Skeletal muscle tissue (tissue), 4 donors: ENCODE measurements around the gene CKLF. TPM values are rescaled to one million over a fixed set of nuclear protein-coding genes. Genes with fewer than 3 reads are reported as not detected.

Source experiments
- H3K27ac ChIP-seq: one replicate; pipeline ENCODE4 v1.7.0; 2013; ENCODE audit warnings: mild to moderate bottlenecking, low read depth, low read length, inconsistent platforms
- H3K27me3 ChIP-seq, 3 donors: one replicate each; pipeline ENCODE4 v1.7.0; 2013; ENCODE audit warnings: low read length in 3 of 3; ENCODE audit not compliant: control insufficient read depth in 3 of 3, insufficient read depth in 3 of 3
- H3K36me3 ChIP-seq, 3 donors: one replicate each; pipeline ENCODE4 v1.7.0; 2013; ENCODE audit warnings: low read length in 3 of 3; ENCODE audit not compliant: control insufficient read depth in 3 of 3, insufficient read depth in 3 of 3
- H3K4me1 ChIP-seq, 3 donors: one replicate each; pipeline ENCODE4 v1.7.0; 2013; ENCODE audit warnings: low read length in 3 of 3, mild to moderate bottlenecking in 3 of 3; ENCODE audit not compliant: control insufficient read depth in 3 of 3, insufficient read depth in 3 of 3
- H3K4me3 ChIP-seq, 3 donors: one replicate each; pipeline ENCODE4 v1.7.0; 2013; ENCODE audit warnings: low read length in 3 of 3
- H3K9ac ChIP-seq, 3 donors: one replicate each; pipeline ENCODE4 v1.7.0; 2013; ENCODE audit warnings: low read length in 3 of 3, mild to moderate bottlenecking in 3 of 3, moderate library complexity in 2 of 3, low read depth in 1 of 3
- H3K9me3 ChIP-seq, 3 donors: one replicate each; pipeline ENCODE4 v1.7.0; 2013; ENCODE audit warnings: low read length in 3 of 3; ENCODE audit not compliant: control insufficient read depth in 3 of 3
- total RNA-seq: library from RNA; depleted of rRNA; stranded (reverse); fragments of >200 nt; gene quantifications from one replicate; pipeline ENCODE4 v1.2.3, GENCODE V29; 2014
- donor health status: Osteomylitis.

Gene CKLF, protein sequence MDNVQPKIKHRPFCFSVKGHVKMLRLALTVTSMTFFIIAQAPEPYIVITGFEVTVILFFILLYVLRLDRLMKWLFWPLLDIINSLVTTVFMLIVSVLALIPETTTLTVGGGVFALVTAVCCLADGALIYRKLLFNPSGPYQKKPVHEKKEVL
- total RNA-seq, result 34.4 TPM

DNA sequence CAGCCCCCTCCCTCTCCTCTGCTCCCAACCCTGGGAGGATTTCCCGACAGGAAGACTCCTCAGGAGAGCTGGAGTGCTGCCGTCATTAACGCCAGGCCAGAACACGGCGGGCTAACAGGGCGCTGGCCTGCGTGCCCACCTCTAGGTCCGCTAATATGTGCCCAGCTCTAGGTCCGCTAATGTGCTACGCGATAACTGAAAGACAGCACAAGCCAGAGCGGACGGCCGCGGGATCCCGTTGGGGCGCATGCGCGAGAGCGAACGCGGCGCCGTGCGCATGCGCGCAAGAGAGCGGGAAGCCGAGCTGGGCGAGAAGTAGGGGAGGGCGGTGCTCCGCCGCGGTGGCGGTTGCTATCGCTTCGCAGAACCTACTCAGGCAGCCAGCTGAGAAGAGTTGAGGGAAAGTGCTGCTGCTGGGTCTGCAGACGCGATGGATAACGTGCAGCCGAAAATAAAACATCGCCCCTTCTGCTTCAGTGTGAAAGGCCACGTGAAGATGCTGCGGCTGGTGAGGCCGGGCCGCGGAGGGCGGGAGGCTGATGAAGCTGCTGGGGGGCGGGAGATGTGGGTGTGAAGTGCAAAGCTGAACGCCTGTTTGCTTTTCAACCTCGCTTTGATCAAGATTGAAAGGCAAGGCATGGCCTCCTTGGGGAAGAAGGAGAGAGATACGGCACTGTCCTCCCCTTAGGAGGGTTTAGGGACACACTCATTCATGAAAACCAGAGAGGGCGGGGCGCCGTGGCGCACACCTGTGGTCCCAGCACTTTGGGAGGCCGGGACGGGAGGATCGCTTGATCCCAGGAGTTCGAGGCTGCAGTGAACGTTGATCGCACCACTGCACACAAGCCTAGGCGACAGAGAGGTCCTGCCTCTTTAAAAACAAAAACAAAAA is at the start of gene CKLF:
Gene CKLF (plus strand): TSS at position 291 of the 892 bp plus-strand sequence. CDS start 140 bp downstream, at position 431.
- Histone ChIP-seq H3K27ac (peak within 1 kb of the TSS; percentile 95), H3K36me3 (peaks cover 1 to 3% (median 2%) of the 10 kb centered on the region in 3 donors), H3K27me3 (no peaks in the 10 kb centered on the region), H3K9ac (peak within 1 kb of the TSS; percentile 95 to 97 (median 97)), H3K4me3 (peak within 1 kb of the TSS; percentile 85 to 98 (median 91)), H3K9me3 (no peaks in the 10 kb centered on the region), H3K4me1 (peaks cover 37 to 46% (median 41%) of the 10 kb centered on the region in 3 donors)

DNA sequence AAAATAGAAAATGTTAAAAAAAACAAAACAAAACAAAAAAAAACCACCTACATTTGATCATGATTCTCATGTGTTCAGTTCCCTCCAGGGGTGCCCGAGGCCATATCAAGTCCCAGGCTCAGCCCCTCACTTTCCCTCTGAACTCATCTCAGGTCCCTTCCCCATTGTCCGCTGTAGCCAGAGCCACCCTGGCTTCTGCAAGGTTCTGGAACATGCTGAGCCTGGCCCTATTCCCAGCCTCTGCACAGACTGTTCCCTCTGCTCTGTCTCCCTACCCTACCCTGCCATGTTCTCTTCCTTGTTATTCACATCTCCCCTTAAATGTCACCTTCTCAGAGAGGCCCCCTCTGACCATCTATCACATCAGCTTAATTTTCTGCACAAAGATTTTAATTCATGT is 49.3 kb upstream of the CKLF start:
- Histone ChIP-seq H3K27me3 (no peaks in the 10 kb centered on the region), H3K4me3 (no peak overlapping the region), H3K36me3 (peaks cover 0 to 4% (median 0%) of the 10 kb centered on the region in 3 donors), H3K9ac (no peak overlapping the region), H3K4me1 (peaks cover 6 to 10% (median 10%) of the 10 kb centered on the region in 3 donors), H3K27ac (no peak overlapping the region), H3K9me3 (no peaks in the 10 kb centered on the region)

DNA sequence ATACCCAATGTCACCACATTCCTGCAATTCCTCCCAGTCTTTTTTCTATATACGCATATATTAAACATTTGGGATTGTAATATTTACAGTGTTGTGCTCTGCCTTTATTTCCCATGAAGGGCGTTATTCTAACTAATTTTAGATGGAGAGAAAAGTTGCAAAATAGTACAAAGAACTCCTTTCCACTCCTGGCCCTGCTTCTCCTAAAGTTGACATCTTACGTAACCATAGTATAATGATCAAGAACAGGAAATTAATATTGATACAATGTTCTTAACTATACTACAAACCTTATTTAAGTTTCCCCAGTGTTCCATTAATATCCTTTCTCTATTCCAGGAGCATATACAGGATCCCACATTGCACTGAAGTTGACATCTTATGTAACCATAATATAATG is 48.8 kb upstream of the CKLF start:
- peaks cover 4 to 5% (median 4%) of the 10 kb centered on the region in 3 donors for H3K36me3 ChIP-seq
- no peaks in the 10 kb centered on the region for H3K9me3 ChIP-seq
- peaks cover 9 to 10% (median 10%) of the 10 kb centered on the region in 3 donors for H3K4me1 ChIP-seq
- no peak overlapping the region for H3K4me3 ChIP-seq
- no peaks in the 10 kb centered on the region for H3K27me3 ChIP-seq
- H3K9ac ChIP-seq, result no peak overlapping the region
- no peak overlapping the region for H3K27ac ChIP-seq

DNA sequence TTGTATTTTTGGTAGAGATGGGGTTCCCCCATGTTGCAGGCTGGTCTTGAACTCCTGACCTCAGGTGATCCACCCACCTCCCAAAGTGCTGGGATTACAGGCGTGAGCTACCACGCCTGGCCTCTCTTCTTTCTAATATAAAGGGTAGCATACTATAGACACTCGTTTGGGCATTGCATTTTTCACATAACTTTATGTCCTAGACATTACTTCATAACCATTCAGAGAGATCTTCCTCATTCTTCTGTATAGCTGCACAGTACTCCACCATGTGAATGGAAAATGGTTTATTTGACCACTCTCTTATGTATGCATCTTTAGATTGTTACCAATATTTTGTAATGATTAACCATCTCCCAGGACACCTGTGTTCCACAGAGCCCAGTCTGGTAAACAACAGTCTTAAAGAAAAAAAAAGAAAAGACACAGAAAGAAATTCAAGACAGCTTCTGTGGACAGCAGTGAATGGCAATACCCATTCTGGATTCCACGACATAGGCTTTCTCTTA is 44.6 kb upstream of the CKLF start:
- Histone ChIP-seq H3K27me3 (no peaks in the 10 kb centered on the region), H3K36me3 (peaks cover 24 to 27% (median 25%) of the 10 kb centered on the region in 3 donors), H3K4me1 (peaks cover 22 to 26% (median 24%) of the 10 kb centered on the region in 3 donors), H3K27ac (no peak overlapping the region), H3K9me3 (no peaks in the 10 kb centered on the region), H3K9ac (no peak overlapping the region), H3K4me3 (no peak overlapping the region)

DNA sequence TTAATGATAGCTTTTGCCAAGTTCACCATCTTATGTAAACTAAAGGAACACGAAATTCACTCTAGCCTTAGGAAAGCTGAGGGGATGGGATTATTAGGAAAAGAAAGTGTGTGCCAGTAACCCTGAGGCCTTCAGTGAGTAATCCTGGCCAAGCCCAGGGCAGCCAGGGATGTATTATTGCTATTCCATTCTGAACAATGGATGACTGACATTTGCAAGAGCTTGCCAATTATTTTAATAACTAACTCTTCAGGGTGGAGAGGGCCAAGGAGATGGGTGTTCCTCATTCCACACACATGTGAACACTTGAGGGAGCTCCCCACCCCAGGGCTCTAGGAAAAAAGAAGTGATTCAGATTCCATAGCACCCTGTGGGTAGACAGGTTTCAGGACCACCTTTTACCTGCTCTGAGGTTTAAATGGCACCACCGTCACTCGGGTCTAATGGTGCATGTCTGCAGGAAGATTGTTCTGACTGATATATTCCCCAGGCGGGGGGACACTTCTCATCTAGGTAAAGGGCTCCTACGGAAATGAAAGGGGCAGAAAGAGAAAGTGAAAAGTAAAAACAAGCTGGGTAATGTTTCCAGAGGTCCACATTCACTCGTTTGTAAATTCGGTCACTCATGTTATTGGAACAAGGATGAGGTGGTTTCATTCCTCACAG is 44.0 kb upstream of the CKLF start:
- Histone ChIP-seq H3K4me3 (no peak overlapping the region), H3K27me3 (no peaks in the 10 kb centered on the region), H3K36me3 (peaks cover 24 to 33% (median 31%) of the 10 kb centered on the region in 3 donors), H3K9ac (no peak overlapping the region), H3K9me3 (no peaks in the 10 kb centered on the region), H3K4me1 (peaks cover 21 to 25% (median 21%) of the 10 kb centered on the region in 3 donors), H3K27ac (no peak overlapping the region)

DNA sequence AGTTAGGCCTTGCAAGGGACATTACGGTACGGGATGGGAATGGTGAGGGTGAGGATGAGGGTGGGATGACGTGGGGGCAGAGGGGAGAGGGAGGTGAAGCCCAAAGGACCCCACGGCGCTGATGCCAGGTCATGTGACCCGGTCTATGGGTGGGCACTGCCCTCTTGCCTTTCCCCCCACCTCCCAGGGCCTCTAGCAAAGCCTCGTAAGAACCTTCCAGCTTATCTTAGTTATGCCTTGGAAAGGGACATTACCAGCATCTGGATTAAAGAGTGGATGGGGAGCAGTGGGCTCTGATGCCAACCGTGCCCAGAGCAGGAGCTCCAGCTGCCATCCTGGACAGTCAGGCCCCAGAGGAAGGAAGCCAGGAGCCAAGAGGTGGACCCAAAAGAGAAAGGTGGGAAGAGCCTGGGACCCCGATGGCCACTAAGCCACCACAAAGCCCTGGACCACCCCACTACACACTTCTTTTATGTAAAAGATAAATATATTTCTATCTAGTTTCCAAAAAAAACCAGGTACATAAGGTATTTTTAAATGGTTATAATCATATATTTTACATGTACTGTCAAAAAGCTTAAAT is 43.4 kb upstream of the CKLF start:
- no peak overlapping the region for H3K27ac ChIP-seq
- no peak overlapping the region for H3K9ac ChIP-seq
- H3K4me3 ChIP-seq, result no peak overlapping the region
- peaks cover 24 to 36% (median 31%) of the 10 kb centered on the region in 3 donors for H3K36me3 ChIP-seq
- H3K27me3 ChIP-seq, result no peaks in the 10 kb centered on the region
- no peaks in the 10 kb centered on the region for H3K9me3 ChIP-seq
- peaks cover 20 to 29% (median 24%) of the 10 kb centered on the region in 3 donors for H3K4me1 ChIP-seq

DNA sequence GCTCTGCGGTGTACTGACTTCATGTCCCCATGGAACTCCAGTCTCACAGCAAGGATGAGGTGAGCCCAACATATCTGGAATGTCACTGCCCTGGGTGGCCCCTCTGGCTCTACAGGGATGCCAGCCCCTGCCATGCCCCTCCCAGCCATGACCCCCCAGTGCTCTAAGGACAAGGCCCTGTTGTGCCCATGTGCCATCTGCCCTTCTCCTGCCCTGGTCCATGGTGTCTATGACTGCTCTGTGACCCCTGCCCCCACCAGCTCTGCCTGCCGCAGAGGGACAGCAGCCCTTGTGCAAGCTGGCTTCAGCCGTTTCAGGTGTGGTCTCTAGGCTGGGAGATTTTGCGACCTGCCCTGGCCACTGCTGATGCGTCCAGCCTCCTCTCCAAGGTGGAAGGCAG is 42.8 kb upstream of the CKLF start:
- Histone ChIP-seq H3K27me3 (no peaks in the 10 kb centered on the region), H3K36me3 (peaks cover 24 to 36% (median 31%) of the 10 kb centered on the region in 3 donors), H3K27ac (no peak overlapping the region), H3K9me3 (no peaks in the 10 kb centered on the region), H3K9ac (no peak overlapping the region), H3K4me1 (peaks cover 20 to 29% (median 24%) of the 10 kb centered on the region in 3 donors), H3K4me3 (no peak overlapping the region)

DNA sequence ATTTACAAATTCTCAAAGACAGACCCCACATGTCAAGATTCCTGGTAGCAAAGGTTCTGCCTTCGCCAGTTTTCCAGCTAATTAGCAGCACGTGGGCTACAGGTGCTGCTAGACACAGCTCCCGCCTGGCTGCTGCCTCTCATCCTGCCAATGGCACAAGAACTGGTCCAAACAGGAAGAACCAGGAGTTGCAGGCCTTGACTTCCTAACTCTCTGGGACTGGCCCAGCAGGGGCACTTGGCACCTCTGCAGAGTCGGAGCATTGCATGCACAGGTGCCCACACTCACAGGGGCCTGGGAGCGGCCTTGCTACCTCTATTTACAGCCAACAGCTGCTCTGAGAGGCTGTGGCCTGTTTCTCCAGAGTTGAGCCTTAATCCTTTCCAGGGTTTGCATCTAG is 42.1 kb upstream of the CKLF start:
- Histone ChIP-seq H3K4me3 (no peak overlapping the region), H3K9me3 (no peaks in the 10 kb centered on the region), H3K27ac (no peak overlapping the region), H3K36me3 (peaks cover 24 to 38% (median 33%) of the 10 kb centered on the region in 3 donors), H3K27me3 (no peaks in the 10 kb centered on the region), H3K9ac (no peak overlapping the region), H3K4me1 (peaks cover 22 to 31% (median 27%) of the 10 kb centered on the region in 3 donors)

DNA sequence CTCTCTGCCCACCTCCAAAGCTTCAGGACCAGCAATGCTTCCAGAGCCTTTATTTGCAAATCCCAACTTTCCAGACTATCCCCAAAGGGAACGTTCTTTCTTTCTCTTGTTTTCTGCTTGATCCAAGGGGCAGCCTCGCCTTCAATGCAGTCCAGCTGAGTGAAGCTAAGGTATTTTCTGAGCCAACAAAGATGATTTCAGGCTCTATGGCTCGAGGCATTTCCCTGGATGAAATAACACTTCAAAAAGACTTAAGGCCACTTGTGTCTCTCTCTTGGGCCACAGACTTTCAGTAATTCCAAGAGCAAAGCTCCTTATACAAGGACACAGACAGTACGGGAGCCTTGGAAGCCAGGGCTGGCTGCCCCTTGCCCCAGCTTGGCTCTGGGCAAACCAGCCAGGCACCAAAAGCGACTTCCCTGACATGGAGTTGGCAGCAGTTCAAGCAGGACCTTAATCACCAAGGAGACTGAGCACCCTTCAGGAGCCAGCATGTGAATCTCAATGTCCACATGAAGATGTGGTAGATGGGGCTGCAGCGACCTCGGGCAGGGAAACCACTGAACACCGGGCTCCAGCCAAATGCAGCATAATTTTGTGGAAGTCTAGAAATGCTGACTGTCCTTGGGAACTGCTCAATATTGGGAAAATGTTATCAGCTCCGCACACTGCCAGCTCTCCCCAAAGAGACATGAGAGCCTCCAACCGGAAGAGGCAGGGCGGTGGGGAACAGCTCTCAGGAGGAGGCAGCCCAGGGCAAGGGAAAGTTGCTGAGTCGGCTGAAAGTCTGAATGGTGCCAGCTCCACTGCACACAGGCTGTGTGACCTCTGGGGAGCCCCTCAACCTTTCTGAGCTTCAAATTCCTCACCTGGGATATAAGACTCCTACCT is 41.4 kb upstream of the CKLF start:
- Histone ChIP-seq H3K27ac (peak overlapping the region; percentile 33), H3K4me3 (no peak overlapping the region), H3K36me3 (peaks cover 24 to 42% (median 34%) of the 10 kb centered on the region in 3 donors), H3K4me1 (peaks cover 28 to 37% (median 34%) of the 10 kb centered on the region in 3 donors), H3K27me3 (no peaks in the 10 kb centered on the region), H3K9me3 (no peaks in the 10 kb centered on the region), H3K9ac (peak overlapping the region in 1 of 3 donors; percentile 25)
